Epithelial cell of proximal tubule (primary cell): ENCODE data around the gene WDR45B. TPM values are rescaled to one million over a fixed set of nuclear protein-coding genes. Genes with fewer than 3 reads are reported as not detected.

Source experiments
- DNase-seq: peaks from one replicate; pipeline ENCODE4 v3.0.0-alpha.2; 2011; ENCODE audit warnings: low read depth
- H3K4me3 ChIP-seq: 2 replicates; pipeline ENCODE4 v1.5.1; 2011; ENCODE audit warnings: low read depth, mild to moderate bottlenecking, low read length
- CTCF ChIP-seq: conservative IDR thresholded peaks from 2 replicates; pipeline ENCODE4 v1.5.1; 2012; ENCODE audit warnings: low read depth, mild to moderate bottlenecking, low read length
- total RNA-seq: library from RNA; depleted of rRNA; stranded (reverse); fragments of >200 nt; gene quantifications from 2 replicates; pipeline ENCODE4 v1.2.3, GENCODE V29; 2015

Gene WDR45B
- total RNA-seq, 1 donor from 2014 or later: 81.3 TPM

GRCh38 chr17:82609655-82610054, 38.6 kb downstream of the WDR45B start:
- DNase-seq: no peak
- H3K4me3 ChIP-seq: no peak overlapping the region
- no peak for TF ChIP-seq CTCF

GRCh38 chr17:82608816-82609215, 39.4 kb downstream of the WDR45B start:
- DNase-seq: no peak
- no peak for TF ChIP-seq CTCF
- H3K4me3 ChIP-seq: no peak overlapping the region

GRCh38 chr17:82605939-82606600, 42.2 kb downstream of the WDR45B start:
- DNase-seq: no peak
- TF ChIP-seq CTCF: no peak
- H3K4me3 ChIP-seq: no peak overlapping the region

GRCh38 chr17:82604532-82604931, 43.7 kb downstream of the WDR45B start:
- H3K4me3 ChIP-seq: no peak overlapping the region
- no peak for TF ChIP-seq CTCF
- no peak for DNase-seq

- H3K4me3 ChIP-seq: no peak overlapping the region
- no peak for DNase-seq
- no peak for TF ChIP-seq CTCF
These were observed 44.2 kb downstream of the WDR45B start for GRCh38 chr17:82603981-82604448.

- no peak for DNase-seq
- no peak for TF ChIP-seq CTCF
- H3K4me3 ChIP-seq: no peak overlapping the region
These were observed 45.1 kb downstream of the WDR45B start for GRCh38 chr17:82602986-82603710.
